ENCODE measurements around the gene POC5.

The POC5 gene

DNA sequence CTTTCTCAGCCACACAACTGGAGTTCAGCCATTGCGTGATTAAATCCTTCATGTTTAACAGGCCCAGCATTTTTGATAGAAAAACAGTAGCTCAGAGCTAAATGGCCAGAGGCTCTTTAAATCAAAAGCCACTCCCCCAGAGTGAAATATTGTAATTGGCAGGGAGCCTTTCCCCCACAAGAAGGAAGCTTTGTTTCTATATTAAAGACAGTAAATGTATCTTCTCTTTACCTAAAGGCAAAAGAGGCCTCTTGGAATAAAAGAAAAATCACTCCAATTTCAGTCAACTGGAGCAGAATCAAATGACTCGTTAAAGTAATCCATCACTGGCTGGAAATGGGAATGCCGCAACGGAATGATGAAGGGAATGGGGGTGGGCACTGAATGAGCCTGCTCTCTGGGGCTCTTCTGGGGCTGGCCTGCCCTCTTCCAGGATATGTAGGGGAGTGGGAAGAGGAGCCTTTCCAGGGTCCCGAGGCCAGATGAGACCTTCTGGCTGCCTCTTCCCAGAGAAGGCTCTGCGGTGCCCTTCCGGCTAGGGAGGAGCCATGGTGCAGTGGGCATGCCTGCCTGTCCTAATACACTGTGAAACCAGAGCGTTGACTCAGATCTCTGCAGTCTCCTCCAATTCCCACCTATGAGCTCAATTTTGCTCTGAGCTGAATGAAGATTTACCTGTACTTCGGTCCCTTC is 60.8 kb downstream of the POC5 start:
- DNase-seq: no peak

DNA sequence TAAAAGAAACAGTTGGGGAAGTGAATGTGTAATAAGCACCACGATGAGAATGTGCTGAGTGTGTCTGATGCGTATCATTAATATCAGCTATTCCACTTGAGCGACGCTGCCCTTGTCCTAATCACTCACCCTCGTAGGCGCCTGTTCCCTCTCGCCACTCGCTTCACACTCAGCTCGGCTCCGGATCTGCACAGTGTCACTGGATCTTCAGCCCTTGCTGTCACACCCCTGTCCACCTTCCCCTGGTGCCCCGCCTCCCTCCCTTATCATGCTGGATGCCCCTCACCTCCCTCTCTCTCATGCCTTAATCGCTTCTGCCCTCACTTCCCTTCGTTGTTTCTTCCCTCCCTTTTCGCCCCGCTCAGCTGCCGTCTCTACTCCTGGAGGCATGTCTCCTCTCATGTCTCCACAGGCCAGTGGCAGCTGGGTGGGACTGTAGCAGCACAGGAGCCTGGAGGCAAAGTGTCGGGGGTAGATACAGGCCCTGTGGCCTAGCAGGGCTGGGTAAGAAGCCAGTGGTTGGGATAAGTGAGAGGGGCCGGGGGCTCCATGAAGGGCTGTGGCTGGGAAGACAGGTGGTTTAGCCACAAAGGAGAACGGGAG is 62.4 kb downstream of the POC5 start:
- no peak for DNase-seq

GRCh38 chr5:75653521-75653920 is 63.7 kb downstream of the POC5 start:
- no peak for DNase-seq

DNA sequence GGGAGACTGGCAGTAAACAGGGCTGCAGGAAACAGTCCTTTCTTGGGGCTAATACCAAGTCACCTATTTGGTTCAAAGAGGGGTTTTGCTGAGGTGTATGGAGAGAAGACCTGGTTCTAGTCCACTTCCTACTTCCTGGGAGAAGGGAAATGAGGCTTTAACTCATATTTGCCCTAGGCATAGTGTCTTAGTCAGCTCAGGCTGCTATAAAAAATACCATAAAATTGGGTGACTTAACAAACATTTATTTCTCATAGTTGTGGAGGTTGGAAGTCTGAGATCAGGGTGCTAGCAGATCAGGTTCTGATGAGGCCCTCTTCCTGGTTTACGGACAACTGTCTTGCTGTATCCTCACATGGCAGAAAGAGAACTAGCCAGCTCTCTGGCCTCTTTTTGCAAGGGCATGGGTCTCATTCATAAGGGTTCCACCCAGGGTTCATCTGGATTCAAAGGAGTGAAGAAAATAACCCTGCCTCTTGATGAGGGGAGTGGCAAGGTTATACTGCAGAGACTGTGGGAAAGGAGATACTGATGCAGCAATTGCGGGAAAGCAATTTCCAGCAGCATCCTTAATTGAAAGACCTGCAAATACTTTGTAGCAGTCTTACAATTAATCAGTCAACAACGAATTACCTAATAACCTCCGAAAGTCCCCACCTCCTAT is 65.5 kb downstream of the POC5 start:
- DNase-seq: no peak

DNA sequence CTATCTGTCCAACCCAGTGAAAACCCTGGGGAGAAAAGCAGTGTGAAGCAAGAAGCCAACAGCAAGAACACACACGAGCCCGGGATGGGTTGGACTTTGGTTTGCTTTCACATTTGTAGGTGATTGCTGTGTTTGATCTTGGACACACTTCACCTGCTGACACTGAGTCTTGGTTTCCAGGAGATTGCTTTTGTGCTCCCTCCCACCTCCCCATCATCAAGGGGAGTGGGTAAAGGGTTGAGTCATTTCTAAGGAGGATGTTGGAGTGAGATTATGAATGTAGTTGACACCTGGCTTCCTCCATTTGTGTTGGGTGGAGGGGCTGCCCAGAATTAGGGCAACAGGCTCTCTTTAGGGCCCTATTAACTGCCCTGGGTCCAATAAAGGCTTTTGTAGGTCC is 68.5 kb downstream of the POC5 start:
- DNase-seq: no peak

DNA sequence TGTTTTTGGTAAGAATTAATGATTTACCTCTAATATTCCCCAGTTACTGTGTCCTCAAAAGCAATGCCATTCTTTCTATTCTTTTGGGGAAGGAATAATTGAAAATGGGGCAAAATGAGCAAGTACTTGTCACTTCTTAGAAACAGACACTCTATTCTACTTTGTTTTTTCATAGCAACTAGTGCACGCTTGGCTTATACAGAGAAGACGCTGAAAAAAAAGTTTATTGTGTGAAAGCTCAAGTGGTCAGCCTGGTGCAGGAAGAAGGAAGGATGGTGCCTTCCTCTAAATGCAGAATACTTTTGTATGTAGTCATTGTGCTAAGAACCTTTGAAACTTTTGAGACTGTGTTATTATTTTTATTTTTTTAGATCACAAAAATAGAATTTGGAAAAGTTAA is 76.4 kb downstream of the POC5 start:
- no peak for DNase-seq

DNA sequence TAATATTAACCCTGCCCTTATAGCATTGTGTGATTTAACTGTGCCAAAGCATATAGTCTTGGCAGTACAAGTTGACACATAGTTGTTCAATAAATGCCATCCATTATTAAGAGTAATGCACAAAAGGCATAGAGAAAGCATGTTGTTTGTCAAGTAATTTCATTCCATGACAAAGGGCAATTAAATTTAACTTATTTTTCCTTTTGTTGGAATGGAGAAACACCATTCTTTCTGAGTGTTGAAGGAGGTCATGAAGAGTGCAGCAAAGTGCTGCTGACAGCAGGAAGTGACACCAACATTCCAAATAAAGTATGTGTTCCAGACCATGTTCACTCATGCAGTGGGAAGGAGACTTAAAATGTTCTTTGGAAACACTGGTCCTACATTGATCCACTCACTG is 76.8 kb downstream of the POC5 start:
- DNase-seq: no peak

DNA sequence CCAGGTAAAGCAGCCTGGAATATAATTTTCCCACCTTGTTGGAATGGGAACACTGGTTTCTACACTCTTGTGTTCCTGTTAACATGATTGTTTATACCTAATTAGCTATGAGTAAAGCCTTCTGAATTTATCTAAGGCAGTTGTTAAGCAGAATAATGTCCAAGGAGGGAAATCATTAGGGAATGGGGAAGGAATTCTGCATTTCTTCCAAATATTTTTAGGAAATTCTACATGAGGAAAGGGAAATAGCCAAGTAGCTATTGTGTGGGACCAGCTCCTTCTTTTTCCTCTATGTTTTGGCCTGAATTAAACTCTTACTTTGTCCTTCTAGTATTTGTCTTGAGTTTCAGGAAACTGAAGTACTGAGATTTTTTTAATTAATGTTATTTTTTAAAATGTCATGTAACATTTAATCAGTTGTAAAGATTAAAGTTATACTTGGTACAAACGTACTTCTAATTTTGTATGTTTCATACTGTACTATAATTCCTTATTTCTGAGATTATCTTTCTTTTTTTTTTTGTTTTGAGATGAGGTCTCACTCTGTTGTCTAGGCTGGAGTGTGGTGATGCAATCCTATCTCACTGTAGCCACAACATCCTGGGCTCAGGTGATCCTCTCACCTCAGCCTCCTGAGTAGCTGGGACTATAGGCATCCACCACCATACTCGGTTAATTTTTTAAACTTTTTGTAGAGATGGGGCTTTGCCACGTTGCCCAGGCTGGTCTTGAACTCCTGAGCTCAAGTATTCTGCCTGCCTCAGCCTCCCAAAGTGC is 77.5 kb downstream of the POC5 start:
- no peak for DNase-seq

DNA sequence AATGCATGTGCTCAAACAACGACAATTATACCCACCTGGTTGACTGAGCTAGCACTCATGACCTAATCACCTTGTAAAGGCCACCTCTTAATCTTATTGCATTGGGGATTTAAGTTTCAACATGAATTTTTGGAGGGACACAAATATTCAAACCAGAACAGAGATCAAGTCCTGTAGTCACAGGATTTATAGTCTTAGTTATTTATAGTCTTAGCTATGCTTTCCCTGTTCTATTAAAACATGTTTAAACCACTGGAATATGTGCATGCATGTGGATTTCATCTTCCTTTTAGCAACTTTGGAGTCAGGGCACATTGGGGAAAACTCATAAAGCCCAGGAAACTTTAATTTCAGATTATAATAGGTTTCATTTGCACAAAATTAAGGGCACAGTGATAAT is 79.3 kb downstream of the POC5 start:
- DNase-seq: no peak

- DNase-seq: no peak
Observed at GRCh38 chr5:75632321-75632720, 84.9 kb downstream of the POC5 start.

GRCh38 chr5:75630875-75631274 is 86.4 kb downstream of the POC5 start:
- DNase-seq: no peak

- DNase-seq: no peak
Observed at GRCh38 chr5:75627801-75628200, 89.4 kb downstream of the POC5 start.

DNA sequence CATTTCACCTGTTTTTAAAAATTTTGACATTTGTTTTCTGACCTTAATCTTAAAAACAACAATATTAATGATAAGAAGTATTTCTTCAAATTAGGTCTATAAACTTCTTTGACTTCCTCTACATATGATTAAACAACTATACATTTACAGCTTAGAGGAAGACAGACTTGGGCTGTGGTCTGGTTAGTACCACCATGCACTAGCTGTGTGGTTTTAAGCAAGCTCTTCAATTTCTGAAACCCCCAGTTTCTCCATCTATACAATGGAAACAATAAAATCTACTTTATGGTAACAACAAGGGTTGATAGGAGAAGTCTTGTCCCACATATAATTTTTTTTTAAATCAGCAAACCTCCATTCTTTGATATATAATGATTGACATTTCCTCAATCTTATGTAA is 90.3 kb downstream of the POC5 start:
- DNase-seq: no peak
